Measurements from ENCODE around the gene PLB1. TPM values are rescaled to one million over a fixed set of nuclear protein-coding genes. Genes with fewer than 3 reads are reported as not detected.

The PLB1 gene
- total and polyA plus RNA-seq, 8 donors = 0.45 to 18.8 (median 3.4) TPM

- intact Hi-C loops (cut with DNase I; ENCODE audit: low total_unique reads) = no loop called here
- DNase-seq = no peak
- H3K4me3 ChIP-seq = no peak overlapping the region
- H3K4me1 ChIP-seq = no peaks in the 10 kb centered on the region
- H3K36me3 ChIP-seq = no peaks in the 10 kb centered on the region
- H3K27ac ChIP-seq = no peak overlapping the region
- no peak for TF ChIP-seq EP300 (IDR thresholded peaks at IDR 0.05)
- no peak for TF ChIP-seq POLR2AphosphoS5 (IDR thresholded peaks at IDR 0.05)
- no peak for TF ChIP-seq CTCF (IDR thresholded peaks at IDR 0.05)
- no peak for TF ChIP-seq POLR2A (IDR thresholded peaks at IDR 0.05)
- WGBS, 5 donors = 51 to 69% (median 60%) methylated on average over 6 of the region's 6 CpGs
- no peaks in the 10 kb centered on the region for H3K27me3 ChIP-seq
- no peaks in the 10 kb centered on the region for H3K9me3 ChIP-seq
These were observed 61.7 kb downstream of the PLB1 start for GRCh38 chr2:28557389-28558131.

GRCh38 chr2:28558158-28558820 lies 62.4 kb downstream of the PLB1 start:
- TF ChIP-seq POLR2AphosphoS5 (IDR thresholded peaks at IDR 0.05) (no peak), EP300 (IDR thresholded peaks at IDR 0.05) (no peak), CTCF (IDR thresholded peaks at IDR 0.05) (no peak), POLR2A (IDR thresholded peaks at IDR 0.05) (no peak)
- Histone ChIP-seq H3K27me3 (no peaks in the 10 kb centered on the region), H3K27ac (no peak overlapping the region), H3K4me3 (no peak overlapping the region), H3K36me3 (no peaks in the 10 kb centered on the region), H3K4me1 (no peaks in the 10 kb centered on the region), H3K9me3 (no peaks in the 10 kb centered on the region)
- DNase-seq = no peak
- intact Hi-C loops (cut with DNase I; ENCODE audit: low total_unique reads) = no loop called here
- 83 to 88% (median 85%) methylated on average over 5 of the region's 5 CpGs for WGBS, 5 donors

- Histone ChIP-seq H3K36me3 (no peaks in the 10 kb centered on the region), H3K27me3 (no peaks in the 10 kb centered on the region), H3K4me3 (no peak overlapping the region), H3K9me3 (no peaks in the 10 kb centered on the region), H3K27ac (no peak overlapping the region), H3K4me1 (no peaks in the 10 kb centered on the region)
- WGBS, 5 donors = 54 to 83% (median 72%) methylated on average over 4 of the region's 4 CpGs
- TF ChIP-seq POLR2A (IDR thresholded peaks at IDR 0.05) (no peak), CTCF (IDR thresholded peaks at IDR 0.05) (no peak), POLR2AphosphoS5 (IDR thresholded peaks at IDR 0.05) (no peak), EP300 (IDR thresholded peaks at IDR 0.05) (no peak)
- no peak for DNase-seq
- intact Hi-C loops (cut with DNase I; ENCODE audit: low total_unique reads) = no loop called here
These were observed 63.1 kb downstream of the PLB1 start for GRCh38 chr2:28558918-28559317.

GRCh38 chr2:28563869-28564268 lies 68.0 kb downstream of the PLB1 start:
- no peak overlapping the region for H3K27ac ChIP-seq
- no peak for TF ChIP-seq POLR2A (IDR thresholded peaks at IDR 0.05)
- no peak for TF ChIP-seq POLR2AphosphoS5 (IDR thresholded peaks at IDR 0.05)
- TF ChIP-seq EP300 (IDR thresholded peaks at IDR 0.05) = no peak
- no peak for TF ChIP-seq CTCF (IDR thresholded peaks at IDR 0.05)
- H3K4me1 ChIP-seq = peaks cover 0 to 15% (median 8%) of the 10 kb centered on the region in 4 donors
- H3K9me3 ChIP-seq = no peaks in the 10 kb centered on the region
- no peaks in the 10 kb centered on the region for H3K36me3 ChIP-seq
- intact Hi-C loops (cut with DNase I; ENCODE audit: low total_unique reads) = no loop called here
- 84 to 95% (median 88%) methylated on average over 1 of the region's 1 CpG for WGBS, 5 donors
- H3K4me3 ChIP-seq = no peak overlapping the region
- no peaks in the 10 kb centered on the region for H3K27me3 ChIP-seq
- DNase-seq = no peak

Measured in stomach (tissue), 9 donors.